Measurements from ENCODE around the gene MAPT. TPM values are rescaled to one million over a fixed set of nuclear protein-coding genes. Genes with fewer than 3 reads are reported as not detected.

MAPT gene
- total and polyA plus RNA-seq, 2 of the 4 experiments (the other 2 are of a cell fraction) = 0.18 to 0.19 TPM

DNA sequence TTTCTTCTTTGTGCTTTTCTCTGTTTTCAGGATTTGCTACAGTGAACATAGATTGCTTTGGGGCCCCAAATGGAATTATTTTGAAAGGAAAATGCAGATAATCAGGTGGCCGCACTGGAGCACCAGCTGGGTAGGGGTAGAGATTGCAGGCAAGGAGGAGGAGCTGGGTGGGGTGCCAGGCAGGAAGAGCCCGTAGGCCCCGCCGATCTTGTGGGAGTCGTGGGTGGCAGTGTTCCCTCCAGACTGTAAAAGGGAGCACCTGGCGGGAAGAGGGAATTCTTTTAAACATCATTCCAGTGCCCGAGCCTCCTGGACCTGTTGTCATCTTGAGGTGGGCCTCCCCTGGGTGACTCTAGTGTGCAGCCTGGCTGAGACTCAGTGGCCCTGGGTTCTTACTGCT lies 105.9 kb downstream of the MAPT start:
- Histone ChIP-seq H4K20me1 (ENCODE audit: insufficient read depth, low read length) (no peaks in the 10 kb centered on the region), H3K56ac (ENCODE audit: extremely low read depth, insufficient read depth, low read length) (no peak overlapping the region), H4K5ac (ENCODE audit: low read depth, low read length) (no peak overlapping the region), H3K4ac (ENCODE audit: low read depth, low read length) (no peak overlapping the region), H3K18ac (ENCODE audit: low read depth, low read length) (no peak overlapping the region), H3K27me3 (ENCODE audit: control insufficient read depth, insufficient read depth, low read length) (peaks cover 12% of the 10 kb centered on the region; the same call in 1 of the 2 replicates), H3K79me1 (ENCODE audit: low read depth in 1 of 2, low read length in 2 of 2) (no peaks in the 10 kb centered on the region), H2AK5ac (ENCODE audit: low read depth, low read length) (no peak overlapping the region), H2BK20ac (ENCODE audit: low read depth, low read length) (no peak overlapping the region), H3K9me3 (ENCODE audit: control insufficient read depth, insufficient read depth, low read length) (no peaks in the 10 kb centered on the region), H3K4me3 (ENCODE audit: insufficient read depth, low read depth, low read length) (no peak overlapping the region), H2BK120ac (ENCODE audit: low read depth, low read length) (no peak overlapping the region), H3K23ac (ENCODE audit: low read depth, low read length) (no peak overlapping the region), H3K4me2 (ENCODE audit: low read depth, low read length) (no peak overlapping the region), H2BK5ac (ENCODE audit: low read depth, low read length, poor library complexity, severe bottlenecking) (no peak overlapping the region), H2AFZ (replicated peaks; ENCODE audit: low read length, poor library complexity) (no peak overlapping the region), H4K8ac (ENCODE audit: low read depth in 2 of 2, low read length in 2 of 2) (no peak overlapping the region), H3K27ac (ENCODE audit: insufficient read depth, low read length) (no peak overlapping the region), H2AK9ac (replicated peaks; ENCODE audit: low read depth, low read length, poor library complexity) (no peak overlapping the region), H3K36me3 (ENCODE audit: control insufficient read depth, insufficient read depth, low read length) (no peaks in the 10 kb centered on the region), H3K9ac (ENCODE audit: low read depth, low read length) (no peak overlapping the region), H3K9me1 (ENCODE audit: insufficient read depth, low read length) (no peaks in the 10 kb centered on the region), H3K14ac (replicated peaks; ENCODE audit: low read depth, low read length) (no peak overlapping the region), H3K4me1 (ENCODE audit: control insufficient read depth, insufficient read depth, low read length) (peaks cover 8% of the 10 kb centered on the region), H2BK15ac (ENCODE audit: low read depth, low read length) (no peak overlapping the region), H4K91ac (ENCODE audit: insufficient read depth, low read depth, low read length) (no peak overlapping the region)
- DNase-seq (no peak), ATAC-seq (ENCODE audit: low read depth) (no peak)
- TF ChIP-seq, protein P1, sequence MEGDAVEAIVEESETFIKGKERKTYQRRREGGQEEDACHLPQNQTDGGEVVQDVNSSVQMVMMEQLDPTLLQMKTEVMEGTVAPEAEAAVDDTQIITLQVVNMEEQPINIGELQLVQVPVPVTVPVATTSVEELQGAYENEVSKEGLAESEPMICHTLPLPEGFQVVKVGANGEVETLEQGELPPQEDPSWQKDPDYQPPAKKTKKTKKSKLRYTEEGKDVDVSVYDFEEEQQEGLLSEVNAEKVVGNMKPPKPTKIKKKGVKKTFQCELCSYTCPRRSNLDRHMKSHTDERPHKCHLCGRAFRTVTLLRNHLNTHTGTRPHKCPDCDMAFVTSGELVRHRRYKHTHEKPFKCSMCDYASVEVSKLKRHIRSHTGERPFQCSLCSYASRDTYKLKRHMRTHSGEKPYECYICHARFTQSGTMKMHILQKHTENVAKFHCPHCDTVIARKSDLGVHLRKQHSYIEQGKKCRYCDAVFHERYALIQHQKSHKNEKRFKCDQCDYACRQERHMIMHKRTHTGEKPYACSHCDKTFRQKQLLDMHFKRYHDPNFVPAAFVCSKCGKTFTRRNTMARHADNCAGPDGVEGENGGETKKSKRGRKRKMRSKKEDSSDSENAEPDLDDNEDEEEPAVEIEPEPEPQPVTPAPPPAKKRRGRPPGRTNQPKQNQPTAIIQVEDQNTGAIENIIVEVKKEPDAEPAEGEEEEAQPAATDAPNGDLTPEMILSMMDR (conservative IDR thresholded peaks at IDR 0.05; ENCODE audit: low read depth, low read length) = no peak
- TF ChIP-seq MAZ (IDR thresholded peaks at IDR 0.05; ENCODE audit: borderline replicate concordance, low read depth, low read length) (no peak), FOS (IDR thresholded peaks at IDR 0.05; ENCODE audit: low read depth, low read length) (no peak), BHLHE40 (IDR thresholded peaks at IDR 0.05; ENCODE audit: low read depth, low read length) (no peak), CHD1 (IDR thresholded peaks at IDR 0.05; ENCODE audit: low read depth, low read length) (no peak), NFE2L2 (IDR thresholded peaks at IDR 0.05; ENCODE audit: low read depth, low read length) (no peak), RFX5 (IDR thresholded peaks at IDR 0.05; ENCODE audit: low read depth, low read length) (no peak), MAFK (IDR thresholded peaks at IDR 0.05; ENCODE audit: low read depth, low read length) (no peak), RAD21 (IDR thresholded peaks at IDR 0.05; ENCODE audit: low read length) (no peak)
- TF ChIP-seq, protein P2, sequence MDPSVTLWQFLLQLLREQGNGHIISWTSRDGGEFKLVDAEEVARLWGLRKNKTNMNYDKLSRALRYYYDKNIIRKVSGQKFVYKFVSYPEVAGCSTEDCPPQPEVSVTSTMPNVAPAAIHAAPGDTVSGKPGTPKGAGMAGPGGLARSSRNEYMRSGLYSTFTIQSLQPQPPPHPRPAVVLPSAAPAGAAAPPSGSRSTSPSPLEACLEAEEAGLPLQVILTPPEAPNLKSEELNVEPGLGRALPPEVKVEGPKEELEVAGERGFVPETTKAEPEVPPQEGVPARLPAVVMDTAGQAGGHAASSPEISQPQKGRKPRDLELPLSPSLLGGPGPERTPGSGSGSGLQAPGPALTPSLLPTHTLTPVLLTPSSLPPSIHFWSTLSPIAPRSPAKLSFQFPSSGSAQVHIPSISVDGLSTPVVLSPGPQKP (IDR thresholded peaks at IDR 0.05; ENCODE audit: borderline replicate concordance, low read depth, low read length) = no peak
- POLR2A ChIA-PET (ENCODE audit: unreplicated experiment) = no interaction called here
- intact Hi-C loops (cut with micrococcal nuclease) = loop anchor here (10.0 kb wide), 1 partner anchor 285 kb away; no protein-coding TSS in a partner anchor
- dilution Hi-C loops (cut with HindIII; ENCODE audit: low sequenced_read_pairs, unreplicated experiment) = no loop called here
- in situ Hi-C loops (cut with MboI; ENCODE audit: low sequenced_read_pairs) = no loop called here
- BruUV-seq (replicated peaks) = no TSS peak
- CTCF ChIA-PET = no interaction called here
- 73% methylated on average over 2 of the region's 7 CpGs; no CpG with 5 or more reads in 1 of the 2 experiments for WGBS, 2 experiments (ENCODE audit: extremely low coverage in 2 of 2, insufficient read length in 1 of 2)

All from IMR-90 (cell line).